A204.1 (cell line): ENCODE measurements around the gene CCDC97.
"Not testable (repeated sequence)": the region's sequence is repeated elsewhere in the genome, so short reads cannot be mapped to it uniquely, and the experiment has no call there.

Source experiments
- FAIRE-seq: peaks from 2 replicates; lab custom pipeline; 2012; peaks lifted over from hg19 to GRCh38; lab: Jason Lieb, UNC

Gene CCDC97

DNA sequence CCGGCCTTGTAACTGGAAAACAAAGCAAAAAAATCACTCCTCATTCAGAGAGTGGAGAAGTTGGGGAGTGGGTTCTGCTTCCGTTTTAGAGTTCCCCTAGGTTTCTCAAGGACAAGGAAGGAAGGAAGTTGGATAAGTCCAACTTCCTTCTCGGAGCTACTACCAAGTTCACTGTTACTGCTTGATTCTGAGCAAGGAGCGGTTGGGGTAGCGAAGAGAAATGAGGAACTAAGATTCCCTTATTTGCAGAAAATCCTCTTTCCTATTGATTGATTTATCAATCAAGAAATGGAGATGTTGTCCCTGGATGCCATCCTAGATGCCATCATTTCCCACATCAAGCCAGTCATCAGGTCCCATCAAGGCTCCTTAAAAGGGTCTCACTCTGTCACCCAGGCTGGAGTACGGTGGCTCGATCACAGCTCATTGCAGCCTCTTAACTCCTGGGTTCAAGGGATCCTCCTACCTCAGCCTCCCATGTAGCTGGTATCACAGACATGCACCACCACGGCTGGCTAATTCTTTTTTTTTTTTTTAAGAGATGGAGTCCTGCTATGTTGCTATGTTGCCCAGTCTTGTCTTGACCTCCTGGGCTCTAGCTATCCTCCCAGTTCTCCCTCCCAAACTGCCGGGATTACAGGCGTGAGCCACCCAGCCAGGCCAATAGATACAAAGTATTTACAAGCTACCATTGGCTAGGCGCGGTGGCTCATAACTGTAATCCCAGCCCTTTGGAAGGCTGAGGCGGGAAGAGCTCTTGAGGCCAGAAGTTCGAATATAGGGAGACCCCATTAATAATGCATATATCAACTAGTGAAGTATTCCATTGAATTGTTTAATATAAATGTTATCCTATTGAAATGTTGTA, 54.8 kb downstream of the CCDC97 start:
- no peak for FAIRE-seq

DNA sequence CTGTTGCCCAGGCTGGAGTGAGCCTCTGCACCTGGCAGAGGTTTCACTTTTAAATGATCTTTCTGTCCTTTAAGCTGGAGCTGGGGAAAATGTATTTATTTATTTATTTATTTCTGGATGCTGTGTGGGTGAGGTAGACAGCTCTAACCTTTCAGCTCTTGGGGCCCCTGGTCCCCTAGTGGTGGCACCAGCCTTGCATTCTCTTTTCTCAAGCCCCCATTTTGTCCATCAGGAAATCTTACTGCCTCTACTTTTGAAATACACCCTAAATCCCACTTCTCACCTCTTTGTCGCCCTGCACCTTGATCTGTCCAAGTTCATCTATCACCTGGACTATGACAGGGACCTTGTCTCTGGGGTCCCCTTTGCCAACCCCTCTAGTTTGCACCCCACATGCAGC, 56.1 kb downstream of the CCDC97 start:
- FAIRE-seq: no peak

DNA sequence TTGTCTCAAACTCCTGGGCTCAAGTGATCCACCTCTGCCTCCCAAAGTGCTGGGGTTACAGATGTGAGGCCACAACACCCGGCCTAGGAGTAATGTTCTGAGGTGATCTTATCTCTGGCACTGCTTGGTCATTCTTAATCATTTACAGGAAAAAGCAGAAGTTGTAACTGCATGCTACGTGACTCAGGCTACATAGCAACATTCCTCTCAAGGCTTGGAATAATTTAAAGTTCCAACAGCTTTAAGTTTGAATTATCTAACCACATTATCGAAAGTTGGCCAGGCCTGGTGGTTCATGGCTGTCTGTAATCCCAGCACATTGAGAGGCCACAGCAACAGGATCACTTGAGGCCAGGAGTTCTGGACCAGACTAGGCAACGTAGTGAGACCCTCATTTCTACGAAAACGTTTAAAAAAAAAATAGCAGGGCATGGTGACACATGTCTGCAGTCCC, 57.9 kb downstream of the CCDC97 start:
- FAIRE-seq: no peak

DNA sequence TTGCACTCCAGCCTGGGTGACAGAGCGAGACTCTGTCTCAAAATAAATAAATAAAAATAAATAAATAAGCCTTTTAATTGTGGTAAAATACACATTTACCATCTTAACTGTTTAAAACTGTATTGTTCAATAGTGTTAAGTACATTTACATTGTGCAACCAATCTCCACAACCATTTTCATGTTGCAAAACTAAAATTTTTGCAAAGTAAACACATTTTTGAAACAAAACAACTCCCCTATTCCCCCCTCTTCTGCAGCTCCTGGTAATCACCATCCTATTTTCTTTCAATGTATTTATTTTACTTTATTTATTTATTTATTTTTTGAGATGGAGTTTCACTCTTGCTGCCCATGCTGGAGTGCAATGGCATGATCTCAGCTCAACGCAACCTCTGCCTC, 59.8 kb downstream of the CCDC97 start:
- no peak for FAIRE-seq

DNA sequence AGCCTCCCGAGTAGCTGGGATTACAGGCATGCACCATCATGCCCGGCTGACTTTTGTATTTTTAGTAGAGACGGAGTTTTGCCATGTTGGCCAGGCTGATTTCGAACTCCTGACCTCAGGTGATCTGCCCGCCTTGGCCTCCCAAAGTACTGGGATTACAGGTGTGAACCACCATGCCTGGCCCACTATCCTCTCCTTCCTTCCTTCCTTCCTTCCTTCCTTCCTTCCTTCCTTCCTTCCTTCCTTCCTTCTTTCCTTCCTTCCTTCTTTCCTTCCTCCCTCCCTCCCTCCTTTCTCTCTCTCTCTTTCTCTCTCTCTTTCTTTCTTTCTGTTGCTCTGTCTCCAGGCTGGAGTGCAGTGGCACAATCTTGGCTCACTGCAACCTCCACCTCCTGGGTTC, 61.1 kb downstream of the CCDC97 start:
- not testable (repeated sequence) for FAIRE-seq

DNA sequence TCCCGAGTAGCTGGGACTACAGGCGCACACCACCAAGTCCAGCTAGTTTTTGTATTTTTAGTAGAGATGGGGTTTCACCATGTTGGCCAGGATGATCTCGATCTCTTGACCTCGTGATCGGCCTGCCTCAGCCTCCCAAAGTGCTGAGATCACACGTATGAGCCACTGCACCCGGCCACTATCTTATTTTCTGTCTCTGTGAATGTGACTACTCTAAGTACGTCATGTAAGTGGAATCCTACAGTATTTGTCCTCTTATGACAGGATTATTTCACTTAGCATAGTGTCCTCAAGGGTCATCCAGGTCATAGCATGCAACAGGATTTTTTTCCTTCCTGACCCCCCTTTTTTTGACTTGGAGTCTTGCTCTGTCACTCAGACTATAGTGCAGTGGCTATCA, 61.6 kb downstream of the CCDC97 start:
- no peak for FAIRE-seq

DNA sequence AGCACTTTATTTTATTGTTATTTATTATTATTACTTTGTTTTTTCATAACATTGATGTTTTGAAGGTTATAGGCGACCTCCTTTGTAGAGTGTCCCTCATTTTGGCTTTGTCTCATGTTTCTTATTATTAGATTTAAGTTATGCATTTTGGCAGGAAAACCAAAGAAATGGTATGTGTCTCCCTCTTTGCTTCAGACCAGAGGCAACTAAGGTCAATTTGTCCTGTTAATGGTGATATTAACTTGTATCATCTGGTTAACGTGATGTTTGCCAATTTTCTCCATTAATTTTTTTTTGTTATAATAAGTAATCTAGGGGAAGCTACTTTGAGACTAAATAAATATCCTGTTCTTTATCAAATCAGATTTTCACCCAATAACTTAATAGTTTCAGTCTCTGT, 62.5 kb downstream of the CCDC97 start:
- FAIRE-seq: no peak

DNA sequence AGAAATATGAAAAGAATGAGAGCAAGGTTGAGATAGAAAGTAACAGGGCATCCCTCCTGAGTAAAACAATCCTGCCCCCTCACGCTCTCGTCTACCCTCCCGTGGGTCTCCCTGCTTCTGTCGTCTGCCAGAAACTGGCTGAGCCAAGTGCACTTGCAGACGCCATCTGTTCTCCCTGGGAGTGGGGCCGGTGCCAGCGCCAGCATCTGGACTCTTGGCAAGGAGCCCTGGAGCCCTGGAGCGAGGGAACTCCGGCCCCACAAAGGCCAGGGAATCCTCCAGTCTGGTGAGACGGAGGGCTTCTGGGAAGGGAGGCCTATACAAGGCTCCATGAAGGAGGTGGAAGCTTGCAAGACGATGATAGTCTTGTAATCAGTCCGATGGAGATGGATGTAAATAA, 64.0 kb downstream of the CCDC97 start:
- no peak for FAIRE-seq
